ENCODE measurements around the gene CDC73. TPM values are rescaled to one million over a fixed set of nuclear protein-coding genes. Genes with fewer than 3 reads are reported as not detected.

The CDC73 gene
- total and polyA plus RNA-seq, 4 donors: 5.8 to 20.6 (median 12.6) TPM

DNA sequence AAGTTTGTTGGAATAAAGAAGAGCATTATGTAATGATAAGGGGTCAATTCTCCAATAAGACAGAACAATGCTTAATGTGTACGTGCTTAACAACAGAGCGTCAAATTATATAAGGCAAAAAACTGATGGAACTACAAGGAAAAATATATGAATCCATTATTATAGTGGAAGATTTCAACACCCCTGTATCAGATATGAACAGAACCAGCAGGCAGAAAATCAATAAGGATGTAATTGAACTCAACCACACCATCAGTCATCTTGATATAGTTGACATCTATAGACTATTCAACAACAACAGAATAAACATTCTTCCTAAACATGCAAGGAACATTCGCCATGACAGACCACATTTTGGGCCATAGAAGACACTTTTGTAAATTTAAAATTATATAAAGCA, 3.6 kb upstream of the CDC73 start:
- Histone ChIP-seq H3K4me3 (ENCODE audit: low read depth in 1 of 3, low read length in 3 of 3) (no peak overlapping the region), H3K36me3 (ENCODE audit: control insufficient read depth in 4 of 4, insufficient read depth in 3 of 4, low read depth in 1 of 4, low read length in 3 of 4) (no peaks in the 10 kb centered on the region), H3K9ac (ENCODE audit: low read depth in 1 of 2, low read length in 2 of 2) (no peak overlapping the region), H3K4me1 (ENCODE audit: control insufficient read depth in 4 of 4, insufficient read depth in 4 of 4, low read length in 3 of 4) (peaks cover 3 to 33% (median 15%) of the 10 kb centered on the region in 4 donors), H3K27me3 (ENCODE audit: control insufficient read depth in 4 of 4, insufficient read depth in 4 of 4, low read length in 3 of 4) (no peaks in the 10 kb centered on the region), H3K27ac (ENCODE audit: low read depth in 1 of 2, low read length in 2 of 2) (no peak overlapping the region), H3K9me3 (ENCODE audit: control insufficient read depth in 4 of 4, low read length in 3 of 4) (no peaks in the 10 kb centered on the region)
- WGBS: 94% methylated on average over 3 of the region's 3 CpGs
- TF ChIP-seq RXRA (IDR thresholded peaks at IDR 0.05) (no peak), HNF4A (conservative IDR thresholded peaks at IDR 0.05) (no peak), FOXA2 (IDR thresholded peaks at IDR 0.05) (no peak), HNF4G (IDR thresholded peaks at IDR 0.05) (no peak), GABPA (IDR thresholded peaks at IDR 0.05 in 1 of 2, conservative IDR thresholded peaks at IDR 0.05 in 1 of 2) (no peak), TAF1 (conservative IDR thresholded peaks at IDR 0.05) (no peak), FOXA1 (IDR thresholded peaks at IDR 0.05) (no peak), RAD21 (IDR thresholded peaks at IDR 0.05) (no peak), JUND (IDR thresholded peaks at IDR 0.05) (no peak), YY1 (IDR thresholded peaks at IDR 0.05) (no peak), EGR1 (IDR thresholded peaks at IDR 0.05; ENCODE audit: low read depth in 2 of 2) (no peak), NR2F2 (IDR thresholded peaks at IDR 0.05) (no peak), SP1 (IDR thresholded peaks at IDR 0.05) (no peak)
- TF ChIP-seq, protein P1, sequence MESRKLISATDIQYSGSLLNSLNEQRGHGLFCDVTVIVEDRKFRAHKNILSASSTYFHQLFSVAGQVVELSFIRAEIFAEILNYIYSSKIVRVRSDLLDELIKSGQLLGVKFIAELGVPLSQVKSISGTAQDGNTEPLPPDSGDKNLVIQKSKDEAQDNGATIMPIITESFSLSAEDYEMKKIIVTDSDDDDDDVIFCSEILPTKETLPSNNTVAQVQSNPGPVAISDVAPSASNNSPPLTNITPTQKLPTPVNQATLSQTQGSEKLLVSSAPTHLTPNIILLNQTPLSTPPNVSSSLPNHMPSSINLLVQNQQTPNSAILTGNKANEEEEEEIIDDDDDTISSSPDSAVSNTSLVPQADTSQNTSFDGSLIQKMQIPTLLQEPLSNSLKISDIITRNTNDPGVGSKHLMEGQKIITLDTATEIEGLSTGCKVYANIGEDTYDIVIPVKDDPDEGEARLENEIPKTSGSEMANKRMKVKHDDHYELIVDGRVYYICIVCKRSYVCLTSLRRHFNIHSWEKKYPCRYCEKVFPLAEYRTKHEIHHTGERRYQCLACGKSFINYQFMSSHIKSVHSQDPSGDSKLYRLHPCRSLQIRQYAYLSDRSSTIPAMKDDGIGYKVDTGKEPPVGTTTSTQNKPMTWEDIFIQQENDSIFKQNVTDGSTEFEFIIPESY (IDR thresholded peaks at IDR 0.05): no peak
- TF ChIP-seq, protein P2, sequence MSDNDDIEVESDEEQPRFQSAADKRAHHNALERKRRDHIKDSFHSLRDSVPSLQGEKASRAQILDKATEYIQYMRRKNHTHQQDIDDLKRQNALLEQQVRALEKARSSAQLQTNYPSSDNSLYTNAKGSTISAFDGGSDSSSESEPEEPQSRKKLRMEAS (IDR thresholded peaks at IDR 0.05): no peak
- TF ChIP-seq, protein P3, sequence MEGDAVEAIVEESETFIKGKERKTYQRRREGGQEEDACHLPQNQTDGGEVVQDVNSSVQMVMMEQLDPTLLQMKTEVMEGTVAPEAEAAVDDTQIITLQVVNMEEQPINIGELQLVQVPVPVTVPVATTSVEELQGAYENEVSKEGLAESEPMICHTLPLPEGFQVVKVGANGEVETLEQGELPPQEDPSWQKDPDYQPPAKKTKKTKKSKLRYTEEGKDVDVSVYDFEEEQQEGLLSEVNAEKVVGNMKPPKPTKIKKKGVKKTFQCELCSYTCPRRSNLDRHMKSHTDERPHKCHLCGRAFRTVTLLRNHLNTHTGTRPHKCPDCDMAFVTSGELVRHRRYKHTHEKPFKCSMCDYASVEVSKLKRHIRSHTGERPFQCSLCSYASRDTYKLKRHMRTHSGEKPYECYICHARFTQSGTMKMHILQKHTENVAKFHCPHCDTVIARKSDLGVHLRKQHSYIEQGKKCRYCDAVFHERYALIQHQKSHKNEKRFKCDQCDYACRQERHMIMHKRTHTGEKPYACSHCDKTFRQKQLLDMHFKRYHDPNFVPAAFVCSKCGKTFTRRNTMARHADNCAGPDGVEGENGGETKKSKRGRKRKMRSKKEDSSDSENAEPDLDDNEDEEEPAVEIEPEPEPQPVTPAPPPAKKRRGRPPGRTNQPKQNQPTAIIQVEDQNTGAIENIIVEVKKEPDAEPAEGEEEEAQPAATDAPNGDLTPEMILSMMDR (IDR thresholded peaks at IDR 0.05; ENCODE audit: low read depth, low read length, missing input control): no peak
- TF ChIP-seq, protein P4, sequence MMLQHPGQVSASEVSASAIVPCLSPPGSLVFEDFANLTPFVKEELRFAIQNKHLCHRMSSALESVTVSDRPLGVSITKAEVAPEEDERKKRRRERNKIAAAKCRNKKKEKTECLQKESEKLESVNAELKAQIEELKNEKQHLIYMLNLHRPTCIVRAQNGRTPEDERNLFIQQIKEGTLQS (IDR thresholded peaks at IDR 0.05): no peak
- TF ChIP-seq, protein P5, sequence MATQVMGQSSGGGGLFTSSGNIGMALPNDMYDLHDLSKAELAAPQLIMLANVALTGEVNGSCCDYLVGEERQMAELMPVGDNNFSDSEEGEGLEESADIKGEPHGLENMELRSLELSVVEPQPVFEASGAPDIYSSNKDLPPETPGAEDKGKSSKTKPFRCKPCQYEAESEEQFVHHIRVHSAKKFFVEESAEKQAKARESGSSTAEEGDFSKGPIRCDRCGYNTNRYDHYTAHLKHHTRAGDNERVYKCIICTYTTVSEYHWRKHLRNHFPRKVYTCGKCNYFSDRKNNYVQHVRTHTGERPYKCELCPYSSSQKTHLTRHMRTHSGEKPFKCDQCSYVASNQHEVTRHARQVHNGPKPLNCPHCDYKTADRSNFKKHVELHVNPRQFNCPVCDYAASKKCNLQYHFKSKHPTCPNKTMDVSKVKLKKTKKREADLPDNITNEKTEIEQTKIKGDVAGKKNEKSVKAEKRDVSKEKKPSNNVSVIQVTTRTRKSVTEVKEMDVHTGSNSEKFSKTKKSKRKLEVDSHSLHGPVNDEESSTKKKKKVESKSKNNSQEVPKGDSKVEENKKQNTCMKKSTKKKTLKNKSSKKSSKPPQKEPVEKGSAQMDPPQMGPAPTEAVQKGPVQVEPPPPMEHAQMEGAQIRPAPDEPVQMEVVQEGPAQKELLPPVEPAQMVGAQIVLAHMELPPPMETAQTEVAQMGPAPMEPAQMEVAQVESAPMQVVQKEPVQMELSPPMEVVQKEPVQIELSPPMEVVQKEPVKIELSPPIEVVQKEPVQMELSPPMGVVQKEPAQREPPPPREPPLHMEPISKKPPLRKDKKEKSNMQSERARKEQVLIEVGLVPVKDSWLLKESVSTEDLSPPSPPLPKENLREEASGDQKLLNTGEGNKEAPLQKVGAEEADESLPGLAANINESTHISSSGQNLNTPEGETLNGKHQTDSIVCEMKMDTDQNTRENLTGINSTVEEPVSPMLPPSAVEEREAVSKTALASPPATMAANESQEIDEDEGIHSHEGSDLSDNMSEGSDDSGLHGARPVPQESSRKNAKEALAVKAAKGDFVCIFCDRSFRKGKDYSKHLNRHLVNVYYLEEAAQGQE (IDR thresholded peaks at IDR 0.05): no peak
- DNase-seq (ENCODE audit: low spot score): no peak
